Mammary epithelial cell (primary cell): ENCODE measurements around the gene BPIFB6.

Source experiments
- CTCF ChIP-seq, 2 donors: IDR thresholded peaks in 1 of 2; conservative IDR thresholded peaks in 1 of 2; 2 replicates each; pipeline ENCODE4 v1.5.1; 2011 to 2012; ENCODE audit warnings: inconsistent platforms in 2 of 2, low read length in 2 of 2, mild to moderate bottlenecking in 2 of 2, control low read depth in 1 of 2, low read depth in 1 of 2; ENCODE audit not compliant: insufficient read depth in 1 of 2; ENCODE audit errors: extremely low read depth in 1 of 2
- EZH2 ChIP-seq: IDR thresholded peaks from 2 replicates; pipeline ENCODE4 v1.6.1; 2012; ENCODE audit warnings: low read length, inconsistent platforms, borderline replicate concordance

GRCh38 chr20:32999603-33000250 is 31.7 kb upstream of the BPIFB6 start:
- TF ChIP-seq CTCF (conservative IDR thresholded peaks at IDR 0.05 in 1 of 2, IDR thresholded peaks at IDR 0.05 in 1 of 2; ENCODE audit: extremely low read depth in 1 of 2, insufficient read depth in 1 of 2, low read depth in 1 of 2, low read length in 2 of 2): no peak
- TF ChIP-seq EZH2: no peak
